GM12878 (cell line): Measurements from ENCODE around the gene CFAP97. TPM values are rescaled to one million over a fixed set of nuclear protein-coding genes. Genes with fewer than 3 reads are reported as not detected.

Experiments
- ATAC-seq: fragments of 200-7000 bp; cut with Tn5 transposase; 3 replicates; pipeline ENCODE4 v1.9.1; 2020; ENCODE audit warnings: mild to moderate bottlenecking, moderate library complexity
- BruUV-seq: library from RNA; stranded (reverse); fragments of 400-500 nt; replicated peaks from 2 replicates; lab custom pipeline; 2021; lab: Mats Ljungman, UMichigan
- CTCF ChIA-PET: fragments of 300-600 bp; sonication (Branson Sonifier 250); formaldehyde crosslinking; extraction: SDS; loops from one replicate; lab custom pipeline; 2021; ENCODE audit warnings: inconsistent platforms; lab: Yijun Ruan, JAX
- POLR2A ChIA-PET: fragments of 350-600 bp; formaldehyde crosslinking; extraction: SDS; loops from one replicate; lab custom pipeline; 2021; ENCODE audit warnings: inconsistent platforms; lab: Charles Lee
- RAD21 ChIA-PET: fragments of 300-600 bp; sonication (Branson Sonifier 250); formaldehyde crosslinking; loops from one replicate; lab custom pipeline; 2023; ENCODE audit warnings: antibody characterized with exemption; ENCODE audit not compliant: unreplicated experiment; lab: Charles Lee
- SMC1A ChIA-PET: fragments of 300-600 bp; sonication (Branson Sonifier 250); formaldehyde crosslinking; loops from one replicate; lab custom pipeline; 2023; ENCODE audit not compliant: unreplicated experiment, uncharacterized antibody; lab: Charles Lee
- DNase-seq: peaks from one replicate; pipeline ENCODE4 v3.0.0-alpha.2; 2011; ENCODE audit warnings: low read depth, low spot score
- FAIRE-seq: peaks from 3 replicates; lab custom pipeline; 2011; peaks lifted over from hg19 to GRCh38; lab: Jason Lieb, UNC
- H2AFZ ChIP-seq: 2 replicates; pipeline ENCODE4 v1.6.0; 2011; ENCODE audit warnings: low read depth, low read length, control low read depth; ENCODE audit not compliant: control insufficient read depth
- H3K27ac ChIP-seq: 2 replicates; pipeline ENCODE4 v1.5.1; 2011; ENCODE audit warnings: control low read depth; ENCODE audit not compliant: control insufficient read depth, insufficient read depth
- H3K27me3 ChIP-seq, 2 experiments: replicated peaks in 1 of 2; 2 replicates each; pipeline versions ENCODE4 v1.6.0 to v1.6.1; 2011; ENCODE audit warnings: low read length in 1 of 2; ENCODE audit not compliant: control insufficient read depth in 2 of 2, insufficient read depth in 2 of 2
- H3K36me3 ChIP-seq, 2 experiments: 2 replicates each; pipeline ENCODE4 v1.5.1; 2011; ENCODE audit warnings: low read length in 1 of 2; ENCODE audit not compliant: control insufficient read depth in 2 of 2, insufficient read depth in 2 of 2
- H3K4me1 ChIP-seq: 2 replicates; pipeline ENCODE4 v1.6.1; 2011; ENCODE audit warnings: mild to moderate bottlenecking, low read length, moderate library complexity, mixed read lengths; ENCODE audit not compliant: control insufficient read depth, insufficient read depth
- H3K4me2 ChIP-seq: 2 replicates; pipeline ENCODE4 v1.6.0; 2011; ENCODE audit warnings: control low read depth; ENCODE audit not compliant: control insufficient read depth, insufficient read depth
- H3K4me3 ChIP-seq: fragments of 200-600 bp; sonication (generic); 2 replicates; pipeline ENCODE4 v1.5.1; 2016
- H3K79me2 ChIP-seq: 2 replicates; pipeline ENCODE4 v1.6.0; 2011; ENCODE audit warnings: low read length; ENCODE audit not compliant: control insufficient read depth, insufficient read depth
- H3K9ac ChIP-seq: 2 replicates; pipeline ENCODE4 v1.8.0; 2011; ENCODE audit warnings: low read length, control low read depth, mixed read lengths; ENCODE audit not compliant: control insufficient read depth, insufficient read depth
- H3K9me3 ChIP-seq: replicated peaks from 3 replicates; pipeline ENCODE4 v1.5.1; 2011; ENCODE audit warnings: mild to moderate bottlenecking, low read length; ENCODE audit not compliant: control insufficient read depth, insufficient read depth
- H4K20me1 ChIP-seq: 2 replicates; pipeline ENCODE4 v1.6.0; 2011; ENCODE audit not compliant: control insufficient read depth, insufficient read depth
- RAD21 ChIP-seq: IDR thresholded peaks from 2 replicates; pipeline ENCODE4 v1.6.1; 2011; ENCODE audit warnings: mild to moderate bottlenecking, low read depth, low read length, moderate library complexity; ENCODE audit not compliant: insufficient read depth
- SMARCA5 ChIP-seq: fragments of 450-650 bp; IDR thresholded peaks from 2 replicates; pipeline ENCODE4 v1.6.1; 2017; ENCODE audit warnings: mild to moderate bottlenecking
- WGBS: methylation state at CpG from one replicate; pipeline ENCODE4 v1.1.6; 2016; ENCODE audit warnings: low lambda C conversion rate; ENCODE audit not compliant: insufficient replicate concordance, insufficient coverage; ENCODE audit errors: missing lambda C conversion rate; 5-methylcytosine and 5-hydroxymethylcytosine counted together
- in situ Hi-C: fragments of 300-500 bp; cut with MboI; formaldehyde crosslinking; loops from 9 replicates; pipeline ENCODE4 v1.14.3; 2018; ENCODE audit warnings: mixed read lengths
- intact Hi-C: fragments of 100-400 bp; cut with micrococcal nuclease; formaldehyde crosslinking; loops from one replicate; pipeline ENCODE4 v1.14.2; 2022; ENCODE audit not compliant: unreplicated experiment
- polyA plus RNA-seq, 11 experiments: library from polyadenylated mRNA; depleted of rRNA in 4 of 11; unstranded in 6 of 11; stranded (reverse) in 5 of 11; fragments of >200 nt; fragmentation: Nextera tagmentation in 4 of 11; fragmentation: Illumina TruSeq in 1 of 11; extraction: Ambion mirVana in 4 of 11; extraction: Trizol in 1 of 11; gene quantifications; 1 replicate in 1 of 11; 2 replicates in 10 of 11; pipeline versions ENCODE4 v1.2.1 to v1.2.3, GENCODE V29; 2011 to 2016; ENCODE audit warnings: inconsistent platforms in 2 of 11, missing spikeins in 2 of 11, low read depth in 1 of 11
- total RNA-seq, 4 experiments: library from RNA; depleted of rRNA in 3 of 4; stranded (reverse); fragments of >200 nt in 3 of 4; fragmentation: Illumina TruSeq in 1 of 4; extraction: Trizol in 1 of 4; gene quantifications; 2 replicates each; pipeline versions ENCODE4 v1.2.1 to v1.2.3, GENCODE V29; 2013 to 2021
- TF ChIP-seq, protein P1 (sequence below): fragments of 450-650 bp; IDR thresholded peaks from 2 replicates; pipeline ENCODE4 v1.6.1; 2016; ENCODE audit warnings: mild to moderate bottlenecking
- TF ChIP-seq, protein P2 (sequence below): IDR thresholded peaks from 2 replicates; pipeline ENCODE4 v1.6.1; 2012; ENCODE audit warnings: low read depth, low read length, improper control_type of control experiment

CFAP97 gene
- total and polyA plus RNA-seq, 10 of the 15 experiments (the other 5 are each of a cell fraction or from before 2014, with no cell fraction given): 26.4 to 62.7 (median 48.0) TPM

DNA sequence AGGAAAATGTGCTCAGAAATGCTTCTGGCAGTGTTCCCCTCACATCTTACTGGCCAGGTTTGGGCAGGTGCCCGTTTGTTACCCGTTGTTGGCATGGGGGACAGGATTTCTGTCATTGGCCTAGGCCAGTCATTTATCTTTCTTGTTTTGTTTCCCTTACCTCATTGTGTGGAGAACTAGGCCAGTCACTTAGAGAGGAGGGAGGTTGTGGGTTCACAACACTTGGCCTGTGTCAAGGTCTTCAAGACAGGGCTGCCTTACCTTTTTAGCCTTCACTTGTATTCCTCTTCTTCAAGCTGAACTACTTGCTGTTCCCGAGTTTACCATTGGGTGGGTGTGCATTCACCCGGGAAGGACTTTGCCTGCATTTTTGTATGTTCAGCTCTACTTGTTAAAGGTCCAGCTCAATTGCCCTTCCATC lies 23.3 kb upstream of the CFAP97 start:
- CTCF ChIA-PET: interaction anchor here (0.8 to 2.0 kb wide), 5 partner anchors 13 to 51 kb away, joined by 3 to 7 read pairs (median 3); no protein-coding TSS in a partner anchor
- peaks cover 30% of the 10 kb centered on the region for H4K20me1 ChIP-seq
- POLR2A ChIA-PET: interaction anchor here (1.2 kb wide), 1 partner anchor 14 kb away, joined by 3 read pairs; no protein-coding TSS in a partner anchor
- no peak overlapping the region for H3K4me2 ChIP-seq
- H2AFZ ChIP-seq: no peak overlapping the region
- DNase-seq: no peak
- intact Hi-C loops: no loop called here
- WGBS: 33% methylated on average over 4 of the region's 4 CpGs
- no peaks in the 10 kb centered on the region; the same call in 2 of the 3 replicates for H3K9me3 ChIP-seq
- SMC1A ChIA-PET: interaction anchor here (0.6 to 1.6 kb wide), 6 partner anchors 15 to 414 kb away, joined by 3 to 6 read pairs (median 3); no protein-coding TSS in a partner anchor
- no peak overlapping the region for H3K27ac ChIP-seq
- H3K79me2 ChIP-seq: peaks cover 82% of the 10 kb centered on the region
- peaks cover 4% of the 10 kb centered on the region; the same call in 1 of the 2 replicates for H3K4me1 ChIP-seq
- TF ChIP-seq RAD21 (peak; percentile 7; the same call in 1 of the 2 replicates), SMARCA5 (no peak)
- TF ChIP-seq, protein P1, sequence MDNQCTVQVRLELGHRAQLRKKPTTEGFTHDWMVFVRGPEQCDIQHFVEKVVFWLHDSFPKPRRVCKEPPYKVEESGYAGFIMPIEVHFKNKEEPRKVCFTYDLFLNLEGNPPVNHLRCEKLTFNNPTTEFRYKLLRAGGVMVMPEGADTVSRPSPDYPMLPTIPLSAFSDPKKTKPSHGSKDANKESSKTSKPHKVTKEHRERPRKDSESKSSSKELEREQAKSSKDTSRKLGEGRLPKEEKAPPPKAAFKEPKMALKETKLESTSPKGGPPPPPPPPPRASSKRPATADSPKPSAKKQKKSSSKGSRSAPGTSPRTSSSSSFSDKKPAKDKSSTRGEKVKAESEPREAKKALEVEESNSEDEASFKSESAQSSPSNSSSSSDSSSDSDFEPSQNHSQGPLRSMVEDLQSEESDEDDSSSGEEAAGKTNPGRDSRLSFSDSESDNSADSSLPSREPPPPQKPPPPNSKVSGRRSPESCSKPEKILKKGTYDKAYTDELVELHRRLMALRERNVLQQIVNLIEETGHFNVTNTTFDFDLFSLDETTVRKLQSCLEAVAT: no peak
- TF ChIP-seq, protein P2, sequence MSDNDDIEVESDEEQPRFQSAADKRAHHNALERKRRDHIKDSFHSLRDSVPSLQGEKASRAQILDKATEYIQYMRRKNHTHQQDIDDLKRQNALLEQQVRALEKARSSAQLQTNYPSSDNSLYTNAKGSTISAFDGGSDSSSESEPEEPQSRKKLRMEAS: no peak
- H3K27me3 ChIP-seq: no peaks in the 10 kb centered on the region
- RAD21 ChIA-PET: interaction anchor here (1.3 kb wide), 1 partner anchor 43 kb away, joined by 4 read pairs; no protein-coding TSS in a partner anchor
- no TSS peak for BruUV-seq
- in situ Hi-C loops: no loop called here
- H3K9ac ChIP-seq: no peak overlapping the region
- no peak for FAIRE-seq
- ATAC-seq: peak; percentile 50
- H3K4me3 ChIP-seq: no peak overlapping the region
- peaks cover 2 to 5% of the 10 kb centered on the region in 2 experiments; a peak in 3 of 4 replicates for H3K36me3 ChIP-seq
